ENCODE measurements around the gene FAR1.
"Not testable (repeated sequence)": the region's sequence is repeated elsewhere in the genome, so short reads cannot be mapped to it uniquely, and the experiment has no call there.

Gene FAR1

GRCh38 chr11:13668102-13668956 is at the start of gene FAR1:
TSS of gene FAR1 (plus strand) at chr11:13668668. CDS start at chr11:13694766, 26,098 bp downstream.
- peak; percentile 98 to 99 for DNase-seq

GRCh38 chr11:13620063-13620462 is 48.4 kb upstream of the FAR1 start:
- no peak for DNase-seq

- DNase-seq = not testable (repeated sequence)
Measured at GRCh38 chr11:13626818-13627217, 41.6 kb upstream of the FAR1 start.

GRCh38 chr11:13628634-13629033 is 39.8 kb upstream of the FAR1 start:
- peak in 1 of 2 experiments; percentile 43 for DNase-seq

GRCh38 chr11:13629779-13630178 is 38.7 kb upstream of the FAR1 start:
- DNase-seq = peak; percentile 29 to 45

- no peak for DNase-seq
Measured at GRCh38 chr11:13635290-13635689, 33.2 kb upstream of the FAR1 start.

GRCh38 chr11:13635804-13636203 is 32.7 kb upstream of the FAR1 start:
- no peak for DNase-seq

- DNase-seq = no peak
Measured at GRCh38 chr11:13637125-13638069, 31.1 kb upstream of the FAR1 start.

- DNase-seq = no peak
Measured at GRCh38 chr11:13638422-13638821, 30.0 kb upstream of the FAR1 start.

- DNase-seq = no peak
Measured at GRCh38 chr11:13644997-13645687, 23.3 kb upstream of the FAR1 start.

- no peak for DNase-seq
Measured at GRCh38 chr11:13647391-13647790, 21.1 kb upstream of the FAR1 start.

- DNase-seq = no peak
Measured at GRCh38 chr11:13649619-13650018, 18.8 kb upstream of the FAR1 start.

GRCh38 chr11:13651515-13651914 is 17.0 kb upstream of the FAR1 start:
- not testable (repeated sequence) for DNase-seq

- no peak for DNase-seq
Measured at GRCh38 chr11:13661074-13661623, 7.3 kb upstream of the FAR1 start.

GRCh38 chr11:13663631-13664071 is 4.8 kb upstream of the FAR1 start:
- DNase-seq = no peak

GRCh38 chr11:13664351-13664750 is 4.1 kb upstream of the FAR1 start:
- DNase-seq = no peak

GRCh38 chr11:13666708-13667107 is 1.8 kb upstream of the FAR1 start:
- DNase-seq = no peak

- peak in 1 of 2 experiments; percentile 34 for DNase-seq
Measured at GRCh38 chr11:13667245-13667644, 1.2 kb upstream of the FAR1 start.

- no peak for DNase-seq
Measured at GRCh38 chr11:13667795-13668101, 720 bp upstream of the FAR1 start.

GRCh38 chr11:13668957-13669521 is 571 bp downstream of the FAR1 start:
- DNase-seq = peak; percentile 50 to 80

- peak in 1 of 2 experiments; percentile 38 for DNase-seq
Measured at GRCh38 chr11:13669544-13670488, 1.3 kb downstream of the FAR1 start.

Measured in NCI-H526 (cell line).